RWPE2 (cell line): Measurements from ENCODE around the gene TP63.
A peak's percentile ranks its signal among the peaks of the same experiment; 100 is the strongest.

Experiments used
- ATAC-seq: fragments of 200-7000 bp; cut with Tn5 transposase; 3 replicates; pipeline ENCODE4 v1.9.1; 2021; ENCODE audit warnings: low read depth
- DNase-seq: peaks from one replicate; pipeline ENCODE4 v3.0.0-alpha.2; 2020; ENCODE audit warnings: low spot score
- H3K27ac ChIP-seq: fragments of 450-650 bp; 2 replicates; pipeline ENCODE4 v1.5.1; 2017; ENCODE audit warnings: mild to moderate bottlenecking; ENCODE audit not compliant: poor library complexity, severe bottlenecking
- H3K27me3 ChIP-seq: fragments of 250-450 bp; sonication (Bioruptor Pico); 2 replicates; pipeline ENCODE4 v1.5.1; 2021; ENCODE audit warnings: mild to moderate bottlenecking, moderate library complexity; ENCODE audit not compliant: insufficient read depth, poor library complexity, severe bottlenecking
- H3K36me3 ChIP-seq: fragments of 250-450 bp; sonication (Bioruptor Pico); 2 replicates; pipeline ENCODE4 v1.5.1; 2020; ENCODE audit warnings: low read depth, mild to moderate bottlenecking, moderate library complexity
- H3K4me1 ChIP-seq: fragments of 250-450 bp; sonication (Bioruptor Pico); 2 replicates; pipeline ENCODE4 v1.5.1; 2021; ENCODE audit warnings: mild to moderate bottlenecking, moderate library complexity; ENCODE audit not compliant: insufficient read depth, poor library complexity, severe bottlenecking
- H3K4me3 ChIP-seq: fragments of 250-450 bp; sonication (Bioruptor Pico); 2 replicates; pipeline ENCODE4 v1.5.1; 2021; ENCODE audit warnings: mild to moderate bottlenecking, moderate library complexity; ENCODE audit not compliant: severe bottlenecking
- H3K9me3 ChIP-seq: fragments of 250-450 bp; sonication (Bioruptor Pico); 2 replicates; pipeline ENCODE4 v1.5.1; 2021; ENCODE audit warnings: mild to moderate bottlenecking, moderate library complexity; ENCODE audit not compliant: severe bottlenecking
- CTCF ChIP-seq: fragments of 450-650 bp; IDR thresholded peaks from one replicate; pipeline ENCODE4 v1.5.1; 2017; ENCODE audit warnings: mild to moderate bottlenecking, moderate library complexity; ENCODE audit not compliant: poor library complexity, severe bottlenecking

TP63 gene

GRCh38 chr3:189641776-189642175 lies 10.6 kb downstream of the TP63 start:
- Histone ChIP-seq H3K27me3 (no peaks in the 10 kb centered on the region), H3K36me3 (no peaks in the 10 kb centered on the region), H3K4me3 (no peak overlapping the region), H3K27ac (no peak overlapping the region), H3K4me1 (peaks cover 9% of the 10 kb centered on the region), H3K9me3 (no peaks in the 10 kb centered on the region)
- no peak for TF ChIP-seq CTCF
- ATAC-seq (peak; percentile 67; the same call in 2 of the 3 replicates), DNase-seq (no peak)

GRCh38 chr3:189646853-189647542 lies 15.8 kb downstream of the TP63 start:
- Histone ChIP-seq H3K27me3 (no peaks in the 10 kb centered on the region), H3K4me1 (peaks cover 1% of the 10 kb centered on the region), H3K9me3 (no peaks in the 10 kb centered on the region), H3K4me3 (no peak overlapping the region), H3K27ac (no peak overlapping the region), H3K36me3 (no peaks in the 10 kb centered on the region)
- no peak for TF ChIP-seq CTCF
- ATAC-seq (no peak), DNase-seq (no peak)

- H3K27me3 ChIP-seq: no peaks in the 10 kb centered on the region
- H3K9me3 ChIP-seq: peaks cover 7% of the 10 kb centered on the region
- H3K4me3 ChIP-seq: no peak overlapping the region
- no peak overlapping the region for H3K27ac ChIP-seq
- H3K36me3 ChIP-seq: no peaks in the 10 kb centered on the region
- no peaks in the 10 kb centered on the region for H3K4me1 ChIP-seq
- TF ChIP-seq CTCF: no peak
- ATAC-seq (no peak), DNase-seq (no peak)
Observed at GRCh38 chr3:189652042-189652441, 20.9 kb downstream of the TP63 start.

- Histone ChIP-seq H3K27ac (no peak overlapping the region), H3K4me1 (no peaks in the 10 kb centered on the region), H3K9me3 (peaks cover 7% of the 10 kb centered on the region), H3K36me3 (no peaks in the 10 kb centered on the region), H3K27me3 (no peaks in the 10 kb centered on the region), H3K4me3 (no peak overlapping the region)
- TF ChIP-seq CTCF: no peak
- no peak for DNase-seq
- ATAC-seq: no peak
Observed at GRCh38 chr3:189655617-189656016, 24.4 kb downstream of the TP63 start.

GRCh38 chr3:189659571-189659970 lies 28.4 kb downstream of the TP63 start:
- no peak overlapping the region for H3K27ac ChIP-seq
- peaks cover 7% of the 10 kb centered on the region for H3K9me3 ChIP-seq
- ATAC-seq (no peak), DNase-seq (no peak)
- H3K4me3 ChIP-seq: no peak overlapping the region
- H3K36me3 ChIP-seq: no peaks in the 10 kb centered on the region
- peaks cover 6% of the 10 kb centered on the region for H3K4me1 ChIP-seq
- H3K27me3 ChIP-seq: no peaks in the 10 kb centered on the region
- TF ChIP-seq CTCF: no peak
